Heart left ventricle (tissue), 16 donors: ENCODE measurements around the gene IREB2. TPM values are rescaled to one million over a fixed set of nuclear protein-coding genes. Genes with fewer than 3 reads are reported as not detected.
"Not testable (repeated sequence)": the region's sequence is repeated elsewhere in the genome, so short reads cannot be mapped to it uniquely, and the experiment has no call there.

ENCODE experiments used
- ATAC-seq, 4 donors: fragments of 200-7000 bp; cut with Tn5 transposase; one replicate each; pipeline ENCODE4 v1.9.1; 2020 to 2022; ENCODE audit warnings: moderate library complexity in 4 of 4, mild to moderate bottlenecking in 3 of 4, moderate number of reproducible peaks in 1 of 4
- DNase-seq, 5 donors: peaks; one replicate each; pipeline ENCODE4 v3.0.0-alpha.2; 2020
- H3K27ac ChIP-seq, 12 donors: fragments of 200-600 bp; sonication (generic) in 4 of 12; one replicate each; pipeline versions ENCODE4 v1.5.0 to v1.8.0; 2016 to 2022; ENCODE audit warnings: mild to moderate bottlenecking in 2 of 12
- H3K27me3 ChIP-seq, 9 donors: fragments of 200-600 bp; sonication (generic) in 2 of 9; one replicate each; pipeline versions ENCODE4 v1.5.1 to v1.8.0; 2016 to 2022; ENCODE audit warnings: mild to moderate bottlenecking in 3 of 9
- H3K36me3 ChIP-seq, 9 donors: fragments of 200-600 bp; sonication (generic) in 2 of 9; one replicate each; pipeline versions ENCODE4 v1.5.0 to v1.8.0; 2018 to 2022; ENCODE audit warnings: mild to moderate bottlenecking in 2 of 9
- H3K4me1 ChIP-seq, 12 donors: fragments of 200-600 bp; sonication (generic) in 4 of 12; one replicate each; pipeline versions ENCODE4 v1.5.0 to v1.8.0; 2016 to 2022; ENCODE audit warnings: mild to moderate bottlenecking in 3 of 12
- H3K4me3 ChIP-seq, 12 donors: fragments of 200-600 bp; sonication (generic) in 4 of 12; one replicate each; pipeline versions ENCODE4 v1.5.0 to v1.8.0; 2017 to 2022; ENCODE audit warnings: mild to moderate bottlenecking in 9 of 12, moderate library complexity in 4 of 12
- H3K9me3 ChIP-seq, 12 donors: fragments of 200-600 bp; sonication (generic) in 4 of 12; one replicate each; pipeline versions ENCODE4 v1.5.0 to v1.8.0; 2016 to 2022; ENCODE audit warnings: mild to moderate bottlenecking in 1 of 12
- CTCF ChIP-seq, 12 donors: fragments of 200-600 bp; sonication (generic) in 4 of 12; IDR thresholded peaks; one replicate each; pipeline versions ENCODE4 v1.5.0 to v1.8.0; 2018 to 2022; ENCODE audit warnings: antibody characterized with exemption in 12 of 12, mild to moderate bottlenecking in 5 of 12
- POLR2A ChIP-seq, 2 donors: fragments of 450-650 bp; IDR thresholded peaks; one replicate each; pipeline ENCODE4 v1.6.1; 2017; ENCODE audit warnings: antibody characterized with exemption in 2 of 2, mild to moderate bottlenecking in 2 of 2, moderate library complexity in 2 of 2
- WGBS, 4 donors: extraction: QIAGEN DNeasy Blood & Tissue Kit in 2 of 4; methylation state at CpG; one replicate each; pipeline versions ENCODE4 v1.1.5 to v1.1.7; 2013 to 2018; 5-methylcytosine and 5-hydroxymethylcytosine counted together
- intact Hi-C, 10 donors: fragments of 100-400 bp; cut with DNase I; formaldehyde crosslinking; loops; one replicate each; pipeline versions ENCODE4 v1.11.1 to v1.14.2; 2022
- polyA plus RNA-seq, 2 donors: library from polyadenylated mRNA; stranded (reverse); fragments of 200-250 nt; gene quantifications; one replicate each; pipeline ENCODE4 v1.2.3, GENCODE V29; 2013
- total RNA-seq, 9 donors: library from RNA; depleted of rRNA in 2 of 9; stranded (reverse); fragments of >200 nt in 2 of 9; fragmentation: NEBNext Ultra II Directional in 3 of 9; extraction: Animal tissue kit (Norgen Biotek cat#: 25700) in 3 of 9; gene quantifications; one replicate each; pipeline versions ENCODE4 v1.1.0 to v1.2.4, GENCODE V29; 2016 to 2023
- donor health status: ischemic (EF 13 %, LVEDD 7.1; RV severe dilation, severe dysfunction).
- donor health status: healthy with polysubstance abuse.
- donor health status: DM: no; HTN: yes; CAD: no.
- donor health status: DM: no; HTN: no; CAD: no.
- donor health status: ischemic (EF 25% LVEDD 6.9; RV normal size, moderate dysfunction).
- donor health status: ischemic (EF 25% LVEDD 5.7; RV mildly dilated, moderate dysfunction).
- donor health status: healthy.
- donor health status: DM: yes; HTN: yes; CAD: no.
- donor health status: ischemic (EF 35%, LVEDD 5.7; RV mildly dilated, moderate dysfunction).
- donor health status: nonischemic (EF 11% LVEDD 7.7; RV severe dilation, severe dysfunction).
- donor health status: DM: yes; HTN: yes; CAD: no.
- donor health status: PGD.
- donor health status: ischemic (EF 29% LVEDD 5.4; RV normal size, mild dysfunction).
- donor health status: nonischemic (EF 23%, LVEDD 6.1; RV moderate dilation, normal function).

The IREB2 gene
- total and polyA plus RNA-seq, 11 donors: 6.3 to 50.0 (median 29.5) TPM

GRCh38 chr15:78432664-78433063 is 5.4 kb upstream of the IREB2 start:
- 95 to 99% (median 96%) methylated on average over 1 of the region's 1 CpG for WGBS, 4 donors
- intact Hi-C loops: no loop called here
- no peak for DNase-seq
- TF ChIP-seq POLR2A (IDR thresholded peaks at IDR 0.05): no peak
- no peak for TF ChIP-seq CTCF (IDR thresholded peaks at IDR 0.05)
- Histone ChIP-seq H3K27me3 (peaks cover 0 to 8% (median 0%) of the 10 kb centered on the region in 9 donors), H3K4me1 (peaks cover 0 to 9% (median 5%) of the 10 kb centered on the region in 12 donors), H3K27ac (no peak overlapping the region), H3K36me3 (no peaks in the 10 kb centered on the region), H3K9me3 (no peaks in the 10 kb centered on the region), H3K4me3 (no peak overlapping the region)
- ATAC-seq: no peak

GRCh38 chr15:78434134-78434533 is 3.9 kb upstream of the IREB2 start:
- 44 to 55% (median 52%) methylated on average over 8 of the region's 8 CpGs for WGBS, 4 donors
- no peaks in the 10 kb centered on the region for H3K9me3 ChIP-seq
- TF ChIP-seq CTCF (IDR thresholded peaks at IDR 0.05): no peak
- no peak for TF ChIP-seq POLR2A (IDR thresholded peaks at IDR 0.05)
- DNase-seq (no peak), ATAC-seq (no peak)
- peaks cover 0 to 12% (median 7%) of the 10 kb centered on the region in 12 donors for H3K4me1 ChIP-seq
- no peak overlapping the region for H3K27ac ChIP-seq
- intact Hi-C loops: no loop called here
- no peak overlapping the region for H3K4me3 ChIP-seq
- H3K36me3 ChIP-seq: no peaks in the 10 kb centered on the region
- peaks cover 0 to 8% (median 0%) of the 10 kb centered on the region in 9 donors for H3K27me3 ChIP-seq

GRCh38 chr15:78434711-78435110 is 3.3 kb upstream of the IREB2 start:
- not testable (repeated sequence) for H3K36me3 ChIP-seq, ATAC-seq, H3K4me3 ChIP-seq, H3K27ac ChIP-seq, DNase-seq, H3K9me3 ChIP-seq, H3K27me3 ChIP-seq
- peaks cover 2 to 18% (median 13%) of the 10 kb centered on the region in 12 donors for H3K4me1 ChIP-seq
- 77 to 78% (median 78%) methylated on average over 6 of the region's 6 CpGs for WGBS, 4 donors
- intact Hi-C loops: loop anchor here in 1 of 10 donors (5.0 kb wide), 1 partner anchor 38 kb away; no protein-coding TSS in a partner anchor

GRCh38 chr15:78437107-78437761 is 782 bp upstream of the IREB2 start:
- TF ChIP-seq CTCF (IDR thresholded peaks at IDR 0.05) (no peak), POLR2A (IDR thresholded peaks at IDR 0.05) (no peak)
- H3K9me3 ChIP-seq: no peaks in the 10 kb centered on the region
- intact Hi-C loops: loop anchor here in 1 of 10 donors (5.0 kb wide), 1 partner anchor 35 kb away; no protein-coding TSS in a partner anchor
- ATAC-seq: peak in 1 of 4 donors; percentile 2
- peaks cover 0 to 27% (median 19%) of the 10 kb centered on the region in 9 donors for H3K36me3 ChIP-seq
- peak overlapping the region in 11 of 12 donors; percentile 74 to 98 (median 96) for H3K27ac ChIP-seq
- no peaks in the 10 kb centered on the region for H3K27me3 ChIP-seq
- DNase-seq: peak in 1 of 5 donors; percentile 62
- H3K4me3 ChIP-seq: peak overlapping the region; percentile 48 to 96 (median 85)
- H3K4me1 ChIP-seq: peaks cover 4 to 43% (median 35%) of the 10 kb centered on the region in 12 donors
- 12 to 19% (median 17%) methylated on average over 11 of the region's 11 CpGs for WGBS, 4 donors
